T-helper 2 cell (primary cell): ENCODE results near the gene EYA2.

ENCODE experiments used
- DNase-seq, 5 experiments: peaks; one replicate each; pipeline versions ENCODE4 v3.0.0 to v3.0.0-alpha.2; 2012 to 2022

The EYA2 gene

DNA sequence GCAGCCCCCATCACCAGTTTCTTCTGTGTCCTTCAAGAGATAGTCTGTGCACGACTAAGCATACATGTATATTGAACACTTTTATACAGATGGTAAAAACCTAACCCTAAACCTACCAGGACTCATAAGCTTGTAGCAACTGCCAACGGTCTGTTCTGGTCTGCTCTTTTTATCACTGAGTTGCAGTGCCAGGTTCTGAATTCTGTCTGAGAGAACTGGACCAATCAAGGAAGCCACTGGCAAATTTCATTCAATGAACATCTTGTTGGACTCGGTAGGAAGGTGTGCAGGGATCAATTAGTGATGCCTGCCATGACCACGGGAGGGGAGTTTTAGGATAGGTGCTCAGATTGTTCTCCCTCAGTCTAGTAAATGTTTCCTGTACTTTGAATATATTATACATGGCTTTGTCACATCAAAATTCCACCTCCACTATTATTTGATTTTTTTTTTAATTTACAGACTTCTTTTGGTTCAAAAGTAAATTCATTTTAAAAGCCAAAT, 146.8 kb downstream of the EYA2 start:
- no peak for DNase-seq

GRCh38 chr20:47042464-47042863, 147.8 kb downstream of the EYA2 start:
- no peak for DNase-seq

DNA sequence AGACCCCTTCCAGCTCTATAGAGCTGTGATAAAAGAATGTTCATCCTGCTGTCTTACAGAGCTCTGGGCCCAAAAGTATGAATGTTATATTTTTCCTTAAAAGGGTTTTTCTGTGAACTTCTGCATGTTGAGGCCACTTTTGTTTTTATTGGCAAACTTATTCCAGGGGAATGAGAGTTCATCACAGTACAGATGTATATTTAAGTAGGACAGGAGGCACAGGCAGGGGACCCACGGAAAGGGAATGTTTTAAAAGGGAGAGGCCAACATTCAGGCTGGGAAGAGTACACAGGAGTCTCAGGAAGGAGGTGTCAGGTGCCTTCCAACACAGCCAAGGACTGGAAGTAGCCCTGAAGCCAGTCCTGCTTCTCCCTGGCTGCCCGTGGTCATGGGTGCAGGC, 148.4 kb downstream of the EYA2 start:
- no peak for DNase-seq

DNA sequence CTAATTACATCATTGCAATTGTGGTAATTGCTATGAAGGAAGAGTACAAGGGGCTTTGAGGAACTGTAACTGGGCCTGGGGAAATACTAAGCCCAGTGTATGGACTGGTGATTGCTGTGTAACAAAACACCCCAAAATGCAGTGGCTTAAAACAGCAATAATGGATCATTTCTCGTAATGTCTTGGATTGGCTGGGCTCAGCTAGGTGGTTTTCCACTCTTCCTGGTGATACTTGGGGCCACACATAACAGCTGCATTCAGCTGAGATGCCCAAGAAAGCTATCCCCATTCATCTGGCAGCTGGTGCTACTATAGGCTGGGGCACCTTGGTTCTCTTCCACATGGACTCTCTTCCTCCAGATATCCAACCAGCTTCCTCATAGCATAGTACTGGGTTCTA, 150.3 kb downstream of the EYA2 start:
- DNase-seq, result no peak

- DNase-seq, result no peak
Measured at GRCh38 chr20:47048054-47048453, 153.4 kb downstream of the EYA2 start.

GRCh38 chr20:47049771-47050170, 155.1 kb downstream of the EYA2 start:
- DNase-seq, result no peak

DNA sequence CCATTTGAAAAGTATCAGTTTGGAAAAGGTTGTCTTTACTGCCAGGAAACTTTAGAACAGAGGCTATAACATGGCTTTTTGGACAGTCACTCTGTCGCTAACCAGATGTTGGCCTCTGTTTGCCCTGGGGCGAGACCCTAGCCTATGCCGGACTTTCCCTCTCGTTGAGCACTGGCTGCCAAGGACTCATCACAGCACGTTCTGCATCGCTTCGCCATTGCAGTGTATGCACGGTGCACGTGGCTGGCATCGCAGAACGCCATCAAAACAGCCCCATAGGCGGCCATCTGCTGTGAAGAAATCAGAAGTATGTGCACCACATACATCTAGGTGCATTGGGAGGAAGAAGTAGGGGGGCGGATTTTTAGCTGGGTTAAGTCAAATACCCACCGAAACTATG, 156.4 kb downstream of the EYA2 start:
- DNase-seq, result no peak

DNA sequence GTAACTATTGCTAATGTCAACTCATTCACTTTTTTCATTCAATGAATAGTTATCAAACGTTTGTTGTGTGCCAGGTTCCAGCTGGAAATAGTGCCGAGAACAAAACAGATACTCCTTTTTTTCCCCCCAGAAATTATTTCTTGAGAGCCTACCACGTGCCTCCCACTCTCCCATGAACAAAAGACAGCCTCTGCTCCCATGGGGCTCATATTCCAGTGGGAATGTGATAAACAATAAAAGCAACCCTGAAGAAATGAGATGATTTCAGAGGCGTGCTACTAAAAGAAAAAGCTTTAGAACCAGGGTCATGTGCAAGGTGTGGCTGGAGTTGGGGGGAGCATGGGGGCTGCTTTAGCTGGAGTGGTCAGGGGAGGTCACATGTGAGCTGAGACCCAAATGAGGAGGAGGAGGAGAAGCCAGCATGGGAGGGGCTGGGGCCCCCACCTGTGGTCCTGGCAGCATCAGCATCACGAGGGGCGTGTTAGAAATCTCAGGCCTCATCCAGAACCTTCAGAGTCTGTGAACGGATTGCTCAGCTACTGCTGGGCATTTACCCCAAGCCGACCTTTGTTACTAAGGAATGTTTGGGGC, 157.4 kb downstream of the EYA2 start:
- no peak for DNase-seq

DNA sequence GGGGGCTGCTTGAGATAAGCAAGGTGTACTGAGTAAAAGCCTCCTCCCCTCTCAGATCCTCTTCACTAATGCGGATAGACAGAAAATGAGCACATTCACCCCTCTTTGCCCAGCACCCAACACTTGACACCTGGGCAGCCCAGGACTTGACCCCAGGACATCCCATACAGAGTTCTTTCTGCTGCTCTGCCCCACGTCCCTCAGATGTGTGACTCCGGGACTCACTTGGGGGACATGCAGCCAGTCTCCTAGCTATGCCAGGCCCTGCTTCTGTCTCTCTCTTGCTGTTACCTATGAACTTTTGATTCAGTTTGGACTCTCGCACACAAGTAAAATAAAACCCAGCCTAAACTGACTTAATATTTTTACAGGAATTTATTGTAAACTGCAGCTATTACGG, 159.9 kb downstream of the EYA2 start:
- DNase-seq, result no peak

- DNase-seq, result no peak
Measured at GRCh38 chr20:47054945-47055344, 160.3 kb downstream of the EYA2 start.

GRCh38 chr20:47055699-47056369, 161.2 kb downstream of the EYA2 start:
- DNase-seq, result no peak

DNA sequence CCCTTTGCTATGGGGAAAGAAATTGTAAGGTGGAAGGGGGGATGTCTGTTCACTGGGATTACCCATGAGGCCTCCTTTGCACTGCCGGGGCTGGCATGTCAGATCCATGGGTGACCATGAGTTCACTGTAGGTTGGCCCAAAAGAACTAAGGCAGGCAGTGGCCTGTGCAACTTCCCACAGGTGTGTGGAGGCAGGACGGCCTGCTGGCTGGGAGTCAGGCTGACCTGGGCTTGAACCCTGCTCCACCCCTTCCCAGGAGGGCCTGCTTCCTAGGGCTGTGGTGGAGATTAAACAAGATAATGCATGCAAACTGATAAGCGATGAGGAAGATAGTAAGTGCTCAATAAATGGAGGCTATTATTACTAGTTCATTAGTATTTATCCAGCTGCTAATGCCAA, 163.0 kb downstream of the EYA2 start:
- DNase-seq, result no peak

DNA sequence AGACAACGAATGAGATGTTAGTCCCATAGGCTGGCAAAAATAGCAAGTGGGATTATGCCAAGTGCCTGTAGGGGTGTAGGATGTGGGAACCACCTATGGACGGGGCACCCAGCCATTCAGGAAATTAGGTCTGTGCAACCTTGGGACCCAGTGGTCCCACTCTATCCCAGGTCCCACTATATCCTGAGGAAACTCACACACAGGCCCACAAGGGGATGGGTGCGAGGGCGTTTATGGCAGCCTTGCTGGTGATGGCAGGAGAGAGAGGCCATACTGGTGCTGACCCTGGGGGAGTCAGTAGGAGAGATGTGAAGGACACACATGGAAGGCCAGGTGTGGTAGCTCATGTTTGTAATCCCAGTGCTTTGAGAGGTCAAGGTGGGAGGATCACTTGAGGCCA, 163.6 kb downstream of the EYA2 start:
- DNase-seq, result no peak

DNA sequence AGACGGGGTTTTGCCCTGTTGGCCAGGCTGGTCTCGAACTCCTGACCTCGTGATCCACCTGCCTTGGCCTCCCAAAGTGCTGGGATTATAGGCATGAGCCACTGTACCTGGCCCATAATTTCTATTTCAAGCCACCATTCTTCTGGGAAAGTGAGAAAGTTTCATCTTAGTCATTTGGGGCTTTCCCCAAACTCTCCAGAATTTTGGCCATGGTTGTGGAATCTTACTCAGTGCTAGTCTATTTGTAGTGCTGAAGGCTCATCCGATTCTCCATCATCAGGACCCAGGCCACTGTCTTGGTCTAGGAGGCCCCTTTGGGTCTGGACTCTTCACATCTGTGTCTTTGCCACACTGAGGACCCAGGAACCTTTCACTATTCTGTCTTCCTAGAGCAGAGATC, 164.9 kb downstream of the EYA2 start:
- DNase-seq, result no peak

DNA sequence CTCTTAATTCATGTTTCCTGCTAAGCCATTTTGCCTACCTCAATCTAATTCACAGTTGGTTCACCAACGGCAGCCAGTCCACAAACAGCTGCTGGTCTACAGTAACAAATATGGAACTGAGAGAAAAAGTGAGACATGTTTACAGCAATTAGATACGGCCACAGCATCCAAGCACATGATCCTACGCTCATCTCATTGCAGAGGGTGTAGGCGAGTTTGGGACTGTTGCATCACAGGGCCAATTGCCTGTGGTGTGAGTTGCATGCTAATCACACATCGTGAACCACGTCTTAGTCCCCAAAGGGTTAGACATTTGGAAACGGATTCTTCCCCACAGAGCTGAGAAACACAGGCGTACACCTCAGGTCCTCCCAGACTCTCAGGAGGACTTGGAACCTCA, 166.9 kb downstream of the EYA2 start:
- no peak for DNase-seq

- no peak for DNase-seq
Measured at GRCh38 chr20:47062226-47062890, 167.7 kb downstream of the EYA2 start.

DNA sequence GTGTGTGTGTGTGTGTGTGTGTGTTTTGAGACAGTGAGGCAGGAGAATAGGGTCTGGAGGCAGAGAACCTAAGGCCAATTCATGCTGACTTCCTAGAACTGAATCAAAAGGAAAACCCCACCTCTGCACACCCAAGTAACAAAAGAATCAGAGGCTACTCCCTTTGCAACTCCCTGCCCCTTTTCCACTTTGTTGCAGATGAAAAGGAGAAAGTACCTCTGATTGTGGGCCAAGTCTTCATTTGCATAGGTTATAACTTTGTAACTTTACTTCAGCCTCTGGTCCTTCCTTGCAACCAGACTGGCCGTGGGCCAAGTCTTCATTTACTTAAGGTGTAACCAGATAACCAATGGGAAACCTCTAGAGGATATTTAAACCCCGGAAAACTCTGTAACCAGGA, 168.8 kb downstream of the EYA2 start:
- DNase-seq, result no peak

GRCh38 chr20:47063808-47064207, 169.2 kb downstream of the EYA2 start:
- no peak for DNase-seq

GRCh38 chr20:47066484-47067270, 172.0 kb downstream of the EYA2 start:
- no peak for DNase-seq

- DNase-seq, result no peak
Measured at GRCh38 chr20:47067776-47068175, 173.1 kb downstream of the EYA2 start.

DNA sequence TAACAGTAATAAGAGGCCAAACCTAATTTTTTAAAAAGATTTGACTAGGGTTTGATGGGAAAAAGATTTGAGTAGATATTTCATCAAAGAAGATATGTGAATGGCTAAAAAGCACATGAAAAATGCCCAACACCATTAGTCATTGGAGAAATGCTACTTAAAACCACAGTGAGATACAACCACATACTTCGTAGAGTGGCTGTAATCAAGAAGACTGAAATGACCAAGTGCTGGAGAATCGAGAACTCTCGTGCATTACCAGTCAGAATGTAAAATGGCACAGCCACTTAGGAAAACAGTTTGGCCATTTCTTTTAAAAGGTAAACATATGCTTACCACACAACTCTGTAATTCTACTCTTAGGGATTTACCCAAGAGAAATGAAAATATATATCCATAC, 175.5 kb downstream of the EYA2 start:
- no peak for DNase-seq

DNA sequence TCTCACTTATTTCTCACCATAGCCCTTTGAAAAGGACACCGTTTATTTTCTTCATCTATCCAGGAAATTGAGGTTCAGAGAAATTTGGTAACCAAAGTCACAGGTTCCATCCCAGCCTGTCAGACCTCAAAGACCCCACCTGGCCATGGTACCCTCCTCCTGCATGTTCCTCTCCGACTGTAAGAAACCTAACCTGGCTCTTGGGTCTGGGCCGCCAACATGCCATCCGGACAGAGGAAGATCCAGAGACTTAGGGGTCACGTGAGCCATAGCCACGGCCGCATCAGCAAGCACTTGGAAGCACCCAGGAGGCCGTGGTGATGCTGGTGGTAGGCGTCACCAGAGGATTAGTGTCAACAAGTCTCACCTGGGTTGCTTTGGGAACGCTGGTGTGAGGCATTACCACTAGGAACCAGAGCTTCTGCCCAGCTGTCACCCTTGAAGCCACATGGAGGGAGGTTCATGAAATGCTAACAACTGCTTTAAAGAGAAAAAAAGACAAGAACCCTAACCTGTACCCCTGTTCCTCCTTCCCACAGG, 177.1 kb downstream of the EYA2 start:
- DNase-seq, result no peak
